NCI-H446 treated with DMSO at 0.1 percent for 48 hours (cell line): Measurements from ENCODE around the gene VEZT.

ENCODE experiments used
- DNase-seq: peaks from one replicate; lab custom pipeline; 2025; lab: John Stamatoyannopoulos, UW

Gene VEZT

DNA sequence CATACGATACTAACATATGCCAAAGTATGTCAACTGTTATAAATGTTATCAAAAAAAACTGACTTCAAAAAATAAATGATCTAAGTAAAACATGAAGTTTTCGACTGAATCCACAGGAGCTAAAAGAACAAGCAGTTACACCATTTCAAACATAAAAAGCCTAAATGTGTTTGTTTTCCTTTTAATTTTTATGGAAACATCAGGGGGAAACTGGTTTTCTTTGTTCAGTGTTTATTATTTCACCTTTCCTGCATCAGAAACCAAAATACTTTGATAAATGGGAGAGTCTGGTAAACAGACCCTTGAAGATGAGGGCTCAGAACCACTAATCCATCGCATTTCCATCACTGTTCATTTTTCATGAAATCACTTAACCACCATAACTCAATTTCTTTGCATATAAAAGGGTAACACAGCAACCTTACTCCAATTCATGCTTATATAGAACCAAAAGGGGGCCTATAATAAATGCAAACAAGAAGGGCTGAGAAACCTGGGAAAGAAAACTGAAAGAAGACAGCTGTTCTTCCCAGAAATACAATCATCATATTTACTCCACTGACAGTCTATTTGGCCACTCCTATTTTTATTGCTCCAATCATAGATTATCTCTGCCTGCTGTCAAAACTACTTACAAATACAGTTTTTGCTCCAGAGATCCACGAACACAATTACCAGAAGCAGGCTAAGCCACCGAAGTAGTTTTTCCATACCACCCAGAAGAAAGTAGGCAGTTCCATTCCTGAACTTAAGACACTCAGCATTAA, 17.3 kb upstream of the VEZT start:
- no peak for DNase-seq

DNA sequence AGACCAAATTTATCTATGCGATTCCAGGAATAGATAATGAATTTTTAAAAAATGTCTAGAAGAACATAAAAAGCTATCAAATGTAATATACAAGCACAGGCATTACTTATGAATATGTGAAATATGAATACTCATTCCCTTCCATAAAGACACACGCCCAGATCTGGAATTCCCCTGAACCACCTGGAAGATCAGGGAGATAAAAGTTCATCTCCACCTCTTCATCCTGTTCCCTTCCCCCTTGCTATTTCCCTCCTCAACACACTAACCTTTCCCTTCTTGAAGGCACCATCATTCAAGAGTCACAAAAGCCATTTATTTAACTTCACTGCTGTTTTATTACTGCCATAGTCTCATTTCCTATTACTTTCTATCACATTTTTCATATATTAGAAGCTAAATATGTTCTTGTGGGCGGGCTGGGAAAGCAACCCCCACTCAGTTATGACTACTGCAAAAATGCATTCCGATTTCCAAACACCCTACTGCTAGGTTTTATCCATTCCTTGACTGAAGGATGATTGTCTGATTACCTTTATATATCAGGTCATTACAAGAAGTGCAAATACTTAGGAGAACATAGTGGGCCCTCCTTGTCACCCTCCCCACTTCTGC, 16.4 kb upstream of the VEZT start:
- no peak for DNase-seq

DNA sequence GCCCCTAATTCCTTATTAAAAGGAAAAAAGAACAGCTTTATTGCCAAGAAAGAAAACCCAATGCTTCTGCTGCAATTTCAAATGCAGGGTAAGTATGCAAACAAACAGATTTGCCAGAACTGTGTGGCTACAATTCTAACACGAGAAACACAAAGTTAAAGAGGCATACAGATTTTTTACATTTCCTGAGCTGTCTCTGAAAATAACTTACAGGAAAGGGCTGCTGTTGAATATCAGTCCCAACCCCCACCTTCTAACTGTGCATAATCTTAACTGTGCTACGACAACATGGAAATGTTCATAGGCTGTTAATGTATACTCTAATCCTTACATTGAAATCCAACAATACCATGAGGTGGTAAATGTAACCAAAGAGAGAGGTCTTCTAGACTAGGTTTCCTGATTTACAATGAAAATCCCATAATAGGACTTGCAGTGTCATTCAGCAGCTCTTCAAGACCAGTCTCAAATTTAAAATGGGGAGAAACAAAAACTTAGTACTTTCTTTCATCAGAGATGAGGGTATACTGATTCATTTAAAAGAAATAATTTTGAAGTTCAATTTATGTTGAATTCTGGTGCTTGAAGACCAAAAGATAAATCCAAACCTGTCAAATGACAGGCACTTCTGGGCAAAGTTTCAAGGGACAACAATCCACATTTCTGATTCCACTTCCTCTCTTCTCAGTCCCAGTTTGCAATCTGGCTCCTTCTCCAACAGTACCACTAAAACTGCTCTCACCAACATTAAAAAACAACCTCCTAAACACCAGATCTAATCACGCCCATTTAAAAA, 14.7 kb upstream of the VEZT start:
- DNase-seq: peak; percentile 41

DNA sequence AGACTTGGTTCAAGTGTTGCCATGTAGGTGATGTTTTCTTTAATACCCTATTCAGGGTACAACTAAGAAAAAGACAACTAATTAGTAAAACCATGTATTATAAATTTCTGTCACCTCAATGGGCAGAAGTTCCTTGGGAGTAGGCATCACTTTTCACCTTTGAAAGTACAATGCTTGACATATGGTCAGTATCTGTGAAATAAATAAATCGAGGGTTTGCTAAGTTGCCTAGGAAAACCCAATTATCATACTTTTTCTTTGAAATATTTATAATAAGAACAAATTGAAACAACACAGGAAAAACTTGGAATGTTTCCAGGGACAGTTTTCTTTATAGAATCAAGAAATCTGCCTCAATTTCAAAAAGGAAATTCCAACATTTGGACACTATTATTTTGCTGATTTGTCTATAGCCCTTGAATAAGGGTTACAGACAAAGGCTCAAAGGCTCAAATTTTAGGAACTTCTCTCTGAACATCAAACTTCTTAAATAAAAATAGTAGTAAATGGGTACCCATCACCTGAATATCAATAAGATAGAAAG, 14.0 kb upstream of the VEZT start:
- DNase-seq: no peak

DNA sequence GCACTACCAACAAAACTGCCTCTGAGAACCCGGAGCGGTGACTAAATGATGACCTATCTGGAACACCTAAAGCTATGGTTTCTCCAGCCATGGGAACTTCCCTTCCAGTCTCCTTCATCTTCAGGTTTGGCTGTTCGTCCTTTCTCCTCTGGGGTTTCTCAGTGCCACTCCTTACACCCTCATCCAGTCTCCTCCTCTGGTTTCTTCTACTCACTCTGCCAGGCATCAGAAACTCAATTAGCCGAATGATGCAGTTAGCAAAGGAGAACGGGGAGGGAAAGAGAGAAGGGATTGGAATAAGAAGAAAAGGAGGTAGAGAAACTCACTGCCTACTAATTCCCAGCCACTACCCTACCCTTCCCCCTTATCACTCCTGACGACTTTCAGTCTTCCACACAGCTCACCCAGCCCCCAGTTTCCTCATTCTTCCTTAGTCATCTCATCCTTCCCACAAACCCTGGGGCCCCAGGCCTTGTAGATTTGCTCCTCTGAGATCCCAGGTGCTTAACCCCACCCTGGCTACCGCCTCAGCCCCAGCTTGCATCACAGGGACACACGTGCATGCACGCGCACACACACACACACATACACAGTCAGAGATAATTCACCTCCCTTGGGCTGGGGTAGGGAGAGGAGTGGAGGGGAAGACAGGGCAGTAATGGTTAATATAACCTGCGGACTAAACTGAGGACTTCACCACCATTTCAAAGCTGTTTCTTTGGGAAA, 13.3 kb upstream of the VEZT start:
- no peak for DNase-seq

DNA sequence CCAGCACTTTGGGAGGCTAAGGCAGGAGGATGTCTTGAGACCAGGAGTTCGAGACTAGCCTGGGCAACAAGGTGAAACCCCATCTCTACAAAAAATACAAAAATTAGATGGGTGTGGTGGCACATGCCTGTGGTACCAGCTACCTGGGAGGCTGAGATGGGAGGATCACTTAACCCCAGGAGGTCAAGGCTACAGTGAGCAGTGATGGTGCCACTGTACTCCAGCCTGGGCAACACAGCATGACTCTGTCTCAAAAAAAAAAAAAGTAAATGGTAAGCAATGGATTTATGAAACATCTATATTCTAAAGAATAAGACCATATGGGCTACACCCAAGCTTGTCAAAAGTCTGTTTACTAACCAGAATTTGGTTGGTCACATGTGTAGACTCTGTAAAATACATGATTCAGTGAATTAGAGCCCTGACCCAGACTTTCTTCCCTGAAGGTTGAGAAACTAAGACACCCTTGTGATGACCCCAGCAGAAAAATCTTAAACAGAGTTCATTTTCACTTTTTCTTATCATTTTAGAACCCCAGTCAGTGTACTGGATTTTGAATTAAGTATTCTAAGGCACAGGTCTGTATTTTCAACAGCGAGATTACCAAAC, 12.5 kb upstream of the VEZT start:
- DNase-seq: no peak

DNA sequence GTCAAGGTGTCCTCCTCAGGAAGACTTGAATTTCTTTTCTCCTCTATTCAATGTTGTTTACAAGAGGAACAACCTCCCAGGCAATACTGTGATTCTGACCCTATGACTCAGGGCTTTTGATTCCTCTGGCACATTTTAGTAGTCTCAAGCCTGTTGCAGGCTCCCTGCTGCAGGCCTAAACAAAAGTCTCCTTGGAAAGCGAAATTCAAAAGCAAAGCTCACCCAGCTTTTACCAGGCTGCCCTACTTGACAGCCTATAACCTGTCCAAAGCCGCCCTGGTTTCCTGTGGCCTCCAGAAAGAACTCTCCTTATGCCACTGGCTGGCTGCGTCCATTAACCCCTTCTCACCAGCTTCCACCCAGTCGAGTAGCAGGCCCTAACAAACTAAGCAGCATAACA, 11.9 kb upstream of the VEZT start:
- peak; percentile 33 for DNase-seq

DNA sequence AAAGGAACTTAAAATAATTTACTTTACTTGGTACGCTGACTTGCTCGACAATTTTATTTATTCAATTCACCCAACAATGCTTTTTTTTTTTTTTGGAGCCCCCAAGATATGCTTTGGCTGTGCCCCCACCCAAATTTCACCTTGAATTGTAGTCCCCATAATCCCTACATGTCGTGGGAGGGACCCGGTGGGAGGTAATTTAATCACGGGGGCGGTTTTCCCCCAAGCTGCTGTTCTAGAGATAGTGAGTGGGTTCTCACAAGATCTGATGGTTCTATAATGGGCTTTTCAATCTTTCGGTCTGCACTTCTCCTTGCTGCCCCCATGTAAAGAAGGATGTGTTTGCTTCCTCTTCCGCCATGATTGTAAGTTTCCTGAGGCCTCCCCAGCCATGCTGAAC, 10.7 kb upstream of the VEZT start:
- no peak for DNase-seq

DNA sequence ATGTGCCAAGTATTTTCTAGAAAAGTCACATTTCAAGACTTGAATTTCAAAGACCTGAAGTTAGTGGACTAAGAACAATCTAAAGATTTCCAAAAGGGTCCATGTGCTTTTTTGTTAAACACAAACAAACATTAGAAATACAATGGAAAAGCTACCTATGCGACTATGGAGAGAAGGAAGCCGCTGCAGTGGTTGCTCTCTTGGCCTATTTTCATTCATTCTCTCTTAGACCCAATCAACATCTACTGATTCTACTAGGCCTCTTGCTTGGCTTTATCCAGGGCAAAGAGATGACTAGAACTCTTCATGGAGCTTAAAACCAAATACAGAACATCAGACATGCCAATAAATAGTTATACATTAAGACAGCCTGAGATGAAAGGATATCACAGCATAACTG, 10.2 kb upstream of the VEZT start:
- DNase-seq: no peak

DNA sequence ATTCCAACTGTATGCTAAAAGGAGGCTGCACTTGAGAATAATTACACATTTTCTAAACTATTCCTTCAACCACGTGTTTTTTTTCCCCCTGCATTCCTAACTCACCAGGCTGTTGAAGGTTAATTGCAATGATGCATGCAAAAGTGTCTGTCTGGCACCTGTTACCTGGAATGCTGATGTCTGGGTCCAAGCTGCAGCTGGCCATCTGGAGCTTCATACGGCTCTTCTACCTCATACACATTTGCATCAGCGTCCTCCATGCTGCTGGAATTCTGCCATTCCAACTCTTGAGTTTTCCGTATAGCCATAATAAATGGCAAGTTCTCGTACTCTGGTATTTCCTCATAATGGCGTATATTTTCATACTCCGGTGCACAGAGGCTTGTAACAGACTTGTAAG, 8.9 kb upstream of the VEZT start:
- no peak for DNase-seq

DNA sequence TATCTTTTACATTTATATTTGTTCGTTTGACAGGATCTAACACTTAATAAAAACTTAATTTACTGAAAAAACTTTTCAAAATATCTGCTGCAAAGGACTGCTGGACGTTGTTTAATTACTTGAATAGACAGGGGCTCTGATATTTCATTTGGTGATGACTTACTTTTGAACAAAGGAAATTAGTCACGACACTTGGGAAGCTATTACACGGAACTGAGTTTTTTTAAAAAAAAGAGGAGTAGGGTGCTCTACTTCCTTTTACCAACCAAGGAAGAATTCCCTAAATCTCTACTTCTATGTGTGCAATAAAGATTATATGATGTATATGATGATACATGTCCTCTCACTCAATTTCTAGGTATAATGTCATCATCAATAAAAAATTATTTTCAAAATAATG, 5.0 kb upstream of the VEZT start:
- no peak for DNase-seq

DNA sequence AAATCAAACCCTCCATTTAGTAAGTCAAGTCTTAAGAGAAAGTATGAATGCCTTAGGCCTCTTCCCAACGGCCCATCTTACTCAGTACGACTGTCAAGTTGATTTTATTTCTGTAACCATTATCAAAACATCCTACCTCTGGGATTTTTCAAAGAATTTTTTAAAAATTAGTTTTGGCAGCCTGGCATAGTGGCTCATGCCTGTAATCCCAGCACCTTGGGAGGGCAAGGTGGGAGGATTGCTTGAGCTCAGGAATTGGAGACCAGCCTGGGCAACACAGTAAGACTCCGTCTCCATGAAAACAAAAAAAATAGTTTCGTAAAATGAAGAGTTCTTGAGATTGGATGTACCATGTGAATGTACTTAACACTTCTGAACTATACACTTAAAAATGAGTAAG, 4.5 kb upstream of the VEZT start:
- DNase-seq: no peak

DNA sequence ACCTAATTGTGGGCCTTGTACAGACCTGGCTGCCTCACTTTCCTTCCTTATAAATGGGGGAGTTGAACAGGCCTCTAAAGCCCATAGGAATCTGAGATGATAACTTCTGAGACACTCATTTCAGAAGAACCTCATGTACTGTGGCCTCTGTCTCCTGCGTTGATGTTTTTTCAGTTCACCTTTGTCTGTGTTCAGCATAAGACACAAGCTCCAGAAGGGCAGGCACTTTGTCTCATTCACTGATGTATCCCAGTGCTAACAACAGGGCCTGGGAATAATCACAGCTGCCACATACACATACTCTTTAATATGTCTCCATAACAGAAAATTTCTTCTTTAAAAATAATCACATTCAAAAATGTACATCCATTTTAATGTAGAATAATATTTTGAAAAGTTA, 3.7 kb upstream of the VEZT start:
- no peak for DNase-seq

DNA sequence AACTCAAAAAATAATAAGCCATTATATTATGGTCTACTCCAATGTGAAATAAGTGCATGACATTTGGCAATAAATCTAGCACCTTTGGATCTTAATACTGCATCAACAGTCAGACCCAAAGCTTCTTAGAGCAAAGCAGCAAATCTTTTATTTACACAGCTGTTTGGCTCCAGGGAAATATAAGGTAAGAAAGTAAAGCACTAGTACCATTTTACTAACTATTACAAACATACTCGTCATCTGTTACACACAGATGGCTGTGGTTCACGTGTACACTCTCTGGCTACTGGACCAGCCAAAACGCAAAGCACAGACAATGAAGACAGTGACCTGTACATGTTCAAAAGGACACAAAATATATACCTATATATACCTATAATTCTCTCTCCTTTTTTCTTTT, 3.1 kb upstream of the VEZT start:
- DNase-seq: no peak

DNA sequence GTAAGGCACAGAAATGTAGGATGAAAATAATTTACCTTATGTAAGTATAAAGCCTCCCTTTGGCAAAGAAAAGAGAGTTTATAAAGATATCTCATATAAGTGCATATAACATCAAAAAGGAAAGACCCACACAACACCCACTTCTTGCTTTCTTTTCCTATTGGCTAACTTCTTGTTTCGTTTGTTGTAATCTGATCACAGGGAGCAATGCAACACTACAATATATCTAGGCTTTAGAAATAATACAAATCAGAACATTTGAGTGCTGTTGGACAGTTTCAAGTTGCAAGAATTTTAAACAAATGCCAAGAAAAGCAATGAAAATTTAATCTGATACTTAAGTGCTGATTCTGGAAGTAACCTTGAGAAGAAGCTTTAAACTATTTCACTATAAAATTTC, 1.7 kb upstream of the VEZT start:
- DNase-seq: no peak

DNA sequence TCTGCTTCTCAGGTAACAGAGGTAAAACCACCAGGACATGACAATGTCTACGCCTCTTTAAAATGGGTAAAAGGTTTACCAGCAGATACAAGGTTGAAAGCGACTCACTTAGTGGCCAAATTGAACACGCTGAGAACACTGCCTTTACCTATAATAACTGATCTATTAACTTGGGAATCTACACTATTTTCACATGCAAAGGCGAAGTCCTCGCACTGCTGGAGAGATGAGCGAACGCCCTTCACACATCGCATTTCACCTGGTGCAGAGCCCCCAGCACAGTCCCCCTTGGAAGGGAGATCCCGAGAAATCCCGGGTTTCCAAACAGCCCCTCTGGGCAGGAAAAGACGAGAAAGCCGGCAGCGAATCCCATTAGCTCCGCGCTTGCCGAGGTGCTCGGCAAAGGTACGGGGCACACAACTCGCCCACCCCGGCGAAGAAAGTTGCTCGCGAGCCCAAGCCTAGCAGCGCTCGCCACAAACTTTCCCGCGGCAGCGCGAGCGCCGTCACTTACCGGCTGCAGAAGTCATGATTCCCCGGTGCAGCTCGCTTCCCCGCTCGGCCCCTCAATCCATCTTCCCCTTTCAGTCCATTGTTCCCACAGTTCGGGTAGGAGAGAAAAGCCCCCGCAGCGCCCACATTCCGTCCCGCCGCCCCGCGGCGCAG, 763 bp upstream of the VEZT start:
- no peak for DNase-seq

DNA sequence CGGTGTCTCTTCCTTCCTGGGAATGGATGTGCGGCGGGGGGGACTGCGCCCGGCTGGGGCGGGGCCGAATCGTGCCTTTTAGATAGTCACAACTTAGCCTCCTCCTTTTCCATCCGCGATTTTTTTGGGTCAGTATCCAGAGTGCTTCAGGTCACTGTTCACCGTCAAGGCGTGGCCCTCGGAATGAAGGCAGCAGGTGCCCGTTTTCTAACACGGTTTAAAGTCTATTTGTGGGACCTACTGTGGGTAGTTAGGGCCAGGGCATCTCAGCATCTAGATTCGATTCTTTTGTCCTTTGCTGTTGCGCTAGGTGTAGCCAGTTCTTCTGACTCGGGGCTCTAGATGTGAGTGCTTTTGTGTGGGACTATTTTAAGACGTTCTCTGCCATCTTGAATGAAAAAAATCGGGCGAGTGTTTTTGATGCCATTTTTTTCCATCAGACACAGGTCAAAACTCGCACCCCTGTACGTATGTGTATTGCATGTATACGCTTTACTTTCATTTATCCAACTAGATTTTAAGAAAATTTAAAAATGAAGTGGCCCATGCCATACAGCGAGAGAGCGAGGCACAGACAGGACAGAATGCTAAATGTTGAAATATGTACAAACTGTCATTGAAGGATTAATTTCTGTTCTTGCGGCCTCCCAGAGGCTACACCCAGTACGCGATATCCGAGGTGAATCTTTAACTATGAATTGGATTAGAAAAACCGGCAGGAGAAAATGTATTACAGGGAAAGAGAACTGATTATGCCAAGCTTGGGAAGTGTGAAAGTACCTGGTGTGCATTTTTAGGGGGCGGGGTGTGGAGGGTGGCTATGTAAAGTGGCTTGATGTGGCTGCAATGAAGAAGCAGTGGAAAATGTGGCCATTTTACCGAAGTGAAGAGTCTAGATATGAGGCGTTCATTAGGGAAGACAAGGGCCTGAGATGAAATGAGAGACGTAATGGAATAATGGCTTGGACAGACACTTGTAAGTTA, 835 bp downstream of the VEZT start:
- peak; percentile 70 for DNase-seq

DNA sequence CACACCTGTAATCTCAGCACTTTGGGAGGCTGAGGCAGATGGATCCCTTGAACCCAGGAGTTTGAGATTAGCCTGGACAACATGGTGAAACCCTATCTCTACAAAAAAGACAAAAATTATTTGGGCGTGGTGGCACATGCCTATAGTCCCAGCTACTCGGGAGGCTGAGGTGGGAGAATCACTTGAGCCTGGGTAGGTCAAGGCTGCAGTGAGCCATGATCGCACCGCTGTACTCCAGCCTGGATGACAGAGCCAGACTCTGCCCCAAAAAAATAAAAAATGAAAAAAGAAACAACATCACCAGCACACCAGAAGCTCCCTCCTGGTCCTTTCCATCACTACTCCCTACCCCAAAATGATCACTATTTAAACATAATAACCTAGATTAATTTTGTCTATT, 2.6 kb downstream of the VEZT start:
- DNase-seq: no peak

DNA sequence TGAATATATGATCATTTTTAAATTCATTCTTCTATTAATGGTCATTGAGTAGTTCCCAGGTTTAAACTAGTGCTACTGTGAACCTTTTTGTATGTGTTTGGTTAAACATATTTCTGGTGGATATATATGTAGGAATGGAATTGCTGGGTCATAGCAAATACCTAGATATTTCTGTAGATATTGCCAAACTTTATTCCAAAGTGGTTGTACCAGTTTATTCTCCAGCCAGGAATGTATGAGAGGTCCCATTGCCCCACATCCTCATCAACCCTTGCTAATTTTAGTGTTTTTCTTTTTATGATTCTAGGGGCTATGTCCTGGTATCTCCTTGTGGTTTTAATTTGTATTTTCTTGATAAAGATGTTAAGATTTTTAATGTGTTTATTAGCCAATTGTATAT, 3.1 kb downstream of the VEZT start:
- no peak for DNase-seq
